ENCODE results near the gene PLEKHG4B. TPM values are rescaled to one million over a fixed set of nuclear protein-coding genes. Genes with fewer than 3 reads are reported as not detected.
A peak's percentile ranks its signal among the peaks of the same experiment; 100 is the strongest.

Gene PLEKHG4B
- total RNA-seq, 4 donors from 2014 or later: 0.18 to 2.5 (median 0.19) TPM; not detected in 1

DNA sequence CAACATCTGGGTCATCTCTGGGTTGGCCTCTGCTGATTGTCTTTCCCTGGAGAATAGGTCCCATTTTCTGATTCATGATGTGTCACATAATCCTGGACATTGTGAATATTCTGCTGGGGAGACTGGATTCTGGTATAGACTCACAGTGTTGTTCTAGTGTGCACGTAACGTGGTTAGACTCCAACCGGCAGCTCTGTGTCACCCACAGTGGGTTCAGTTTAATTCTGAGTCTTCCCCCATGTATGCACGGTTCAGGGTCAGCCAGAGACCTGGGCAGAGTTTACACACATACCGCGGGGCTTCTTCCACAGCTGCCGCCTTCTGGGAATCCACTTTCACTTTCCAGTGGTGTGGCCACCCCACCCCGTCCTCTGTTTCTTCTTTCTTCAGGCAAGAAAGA, 61.3 kb downstream of the PLEKHG4B start:
- peak in 1 of 3 donors; percentile 36 for DNase-seq
- TF ChIP-seq, protein P1, sequence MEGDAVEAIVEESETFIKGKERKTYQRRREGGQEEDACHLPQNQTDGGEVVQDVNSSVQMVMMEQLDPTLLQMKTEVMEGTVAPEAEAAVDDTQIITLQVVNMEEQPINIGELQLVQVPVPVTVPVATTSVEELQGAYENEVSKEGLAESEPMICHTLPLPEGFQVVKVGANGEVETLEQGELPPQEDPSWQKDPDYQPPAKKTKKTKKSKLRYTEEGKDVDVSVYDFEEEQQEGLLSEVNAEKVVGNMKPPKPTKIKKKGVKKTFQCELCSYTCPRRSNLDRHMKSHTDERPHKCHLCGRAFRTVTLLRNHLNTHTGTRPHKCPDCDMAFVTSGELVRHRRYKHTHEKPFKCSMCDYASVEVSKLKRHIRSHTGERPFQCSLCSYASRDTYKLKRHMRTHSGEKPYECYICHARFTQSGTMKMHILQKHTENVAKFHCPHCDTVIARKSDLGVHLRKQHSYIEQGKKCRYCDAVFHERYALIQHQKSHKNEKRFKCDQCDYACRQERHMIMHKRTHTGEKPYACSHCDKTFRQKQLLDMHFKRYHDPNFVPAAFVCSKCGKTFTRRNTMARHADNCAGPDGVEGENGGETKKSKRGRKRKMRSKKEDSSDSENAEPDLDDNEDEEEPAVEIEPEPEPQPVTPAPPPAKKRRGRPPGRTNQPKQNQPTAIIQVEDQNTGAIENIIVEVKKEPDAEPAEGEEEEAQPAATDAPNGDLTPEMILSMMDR (IDR thresholded peaks at IDR 0.05): no peak
- TF ChIP-seq POLR2A (IDR thresholded peaks at IDR 0.05): no peak
- H3K27ac ChIP-seq: no peak overlapping the region

DNA sequence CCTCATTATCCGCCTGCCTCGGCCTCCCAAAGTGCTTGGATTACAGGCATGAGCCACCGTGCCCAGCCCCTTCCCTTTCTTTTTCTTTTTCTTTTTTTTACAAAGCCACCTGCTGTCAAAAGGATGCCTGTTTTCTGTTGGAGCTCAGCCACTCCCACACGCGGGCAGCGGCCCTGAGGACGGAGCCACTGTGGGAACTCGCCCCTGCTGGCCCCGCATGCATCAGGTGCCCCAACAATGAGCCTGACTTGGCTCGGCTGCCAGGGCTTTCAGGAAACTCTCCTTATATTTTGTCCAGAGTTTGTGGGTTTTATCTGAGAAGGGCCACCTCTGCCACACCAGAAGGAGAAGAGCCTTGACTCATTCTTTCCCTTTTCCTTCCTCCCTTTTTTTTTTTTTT, 62.3 kb downstream of the PLEKHG4B start:
- Histone ChIP-seq H3K27me3 (no peaks in the 10 kb centered on the region), H3K4me1 (no peaks in the 10 kb centered on the region), H3K27ac (no peak overlapping the region), H3K9me3 (no peaks in the 10 kb centered on the region), H3K36me3 (no peaks in the 10 kb centered on the region), H3K4me3 (no peak overlapping the region)
- peak in 1 of 3 donors; percentile 25 for DNase-seq
- TF ChIP-seq, protein P1 (IDR thresholded peaks at IDR 0.05): no peak
- TF ChIP-seq POLR2A (IDR thresholded peaks at IDR 0.05): no peak

More for the DNA sequence above, 61.3 kb downstream of the PLEKHG4B start:
- Histone ChIP-seq H3K4me3 (no peak overlapping the region), H3K9me3 (no peaks in the 10 kb centered on the region), H3K27me3 (no peaks in the 10 kb centered on the region), H3K4me1 (no peaks in the 10 kb centered on the region), H3K36me3 (no peaks in the 10 kb centered on the region)

DNA sequence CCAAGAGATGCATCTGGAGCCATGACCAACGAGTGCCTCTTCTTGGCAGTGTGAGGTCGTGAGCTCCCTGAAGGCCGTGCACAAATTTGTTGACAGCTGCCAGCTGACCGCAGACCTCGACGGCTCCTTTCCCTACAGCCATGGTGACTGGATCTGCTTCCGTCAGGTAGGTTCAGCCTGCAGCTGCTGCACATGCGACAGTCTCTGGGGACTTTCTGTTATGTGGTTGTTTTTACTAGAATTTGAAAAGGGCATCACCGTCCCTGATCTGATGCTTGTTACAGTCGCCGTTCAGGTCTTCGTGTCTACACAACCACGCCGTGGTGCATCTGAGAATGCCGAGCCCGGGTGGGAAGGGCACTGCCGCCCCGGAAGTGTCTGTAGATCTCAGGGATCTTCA, 62.9 kb downstream of the PLEKHG4B start:
- H3K36me3 ChIP-seq: no peaks in the 10 kb centered on the region
- no peaks in the 10 kb centered on the region for H3K4me1 ChIP-seq
- H3K9me3 ChIP-seq: no peaks in the 10 kb centered on the region
- no peak overlapping the region for H3K4me3 ChIP-seq
- DNase-seq: peak in 1 of 3 donors; percentile 26
- no peak overlapping the region for H3K27ac ChIP-seq
- TF ChIP-seq POLR2A (IDR thresholded peaks at IDR 0.05): no peak
- TF ChIP-seq, protein P1 (IDR thresholded peaks at IDR 0.05): no peak
- no peaks in the 10 kb centered on the region for H3K27me3 ChIP-seq

DNA sequence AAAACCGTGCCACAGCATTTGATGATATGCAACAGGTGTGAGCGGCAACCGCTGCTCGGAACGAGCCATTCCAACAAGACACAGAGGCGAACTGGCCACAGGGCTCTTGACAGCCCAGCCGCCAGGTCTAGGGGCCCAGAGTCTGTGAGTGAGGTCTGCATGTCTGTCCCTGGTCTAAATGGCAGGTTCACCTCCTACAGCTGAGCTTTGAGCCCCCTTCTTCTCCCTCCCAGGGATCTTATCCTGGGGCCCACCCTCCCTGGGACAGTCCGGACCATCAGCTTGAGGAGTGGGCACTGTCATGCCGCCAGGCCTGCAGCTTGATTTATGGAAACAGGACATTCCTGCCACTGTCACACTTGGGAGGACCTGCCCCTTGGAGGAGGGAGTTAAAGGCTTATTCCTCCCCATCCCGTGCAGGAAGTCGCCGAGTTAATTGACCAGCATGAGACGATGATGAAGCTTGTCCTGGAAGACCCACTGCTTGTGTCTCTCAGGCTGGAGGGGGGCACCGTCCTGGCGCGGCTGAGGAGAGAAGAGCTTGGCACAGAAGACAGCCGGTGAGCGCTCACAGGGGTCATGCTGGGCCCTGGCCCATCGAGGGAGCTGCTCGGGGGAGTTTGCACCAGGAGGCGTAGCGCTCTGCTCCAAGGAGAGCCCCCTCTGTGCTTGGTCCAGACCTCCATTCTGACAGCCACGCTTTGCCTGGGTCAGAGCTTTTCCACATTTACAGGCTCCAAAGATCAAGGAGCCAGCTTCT, 63.9 kb downstream of the PLEKHG4B start:
- no peak overlapping the region for H3K27ac ChIP-seq
- TF ChIP-seq POLR2A (IDR thresholded peaks at IDR 0.05): no peak
- TF ChIP-seq, protein P1 (IDR thresholded peaks at IDR 0.05): no peak
- no peaks in the 10 kb centered on the region for H3K9me3 ChIP-seq
- no peaks in the 10 kb centered on the region for H3K4me1 ChIP-seq
- DNase-seq: peak in 1 of 3 donors; percentile 35
- no peaks in the 10 kb centered on the region for H3K27me3 ChIP-seq
- no peaks in the 10 kb centered on the region for H3K36me3 ChIP-seq
- H3K4me3 ChIP-seq: no peak overlapping the region

DNA sequence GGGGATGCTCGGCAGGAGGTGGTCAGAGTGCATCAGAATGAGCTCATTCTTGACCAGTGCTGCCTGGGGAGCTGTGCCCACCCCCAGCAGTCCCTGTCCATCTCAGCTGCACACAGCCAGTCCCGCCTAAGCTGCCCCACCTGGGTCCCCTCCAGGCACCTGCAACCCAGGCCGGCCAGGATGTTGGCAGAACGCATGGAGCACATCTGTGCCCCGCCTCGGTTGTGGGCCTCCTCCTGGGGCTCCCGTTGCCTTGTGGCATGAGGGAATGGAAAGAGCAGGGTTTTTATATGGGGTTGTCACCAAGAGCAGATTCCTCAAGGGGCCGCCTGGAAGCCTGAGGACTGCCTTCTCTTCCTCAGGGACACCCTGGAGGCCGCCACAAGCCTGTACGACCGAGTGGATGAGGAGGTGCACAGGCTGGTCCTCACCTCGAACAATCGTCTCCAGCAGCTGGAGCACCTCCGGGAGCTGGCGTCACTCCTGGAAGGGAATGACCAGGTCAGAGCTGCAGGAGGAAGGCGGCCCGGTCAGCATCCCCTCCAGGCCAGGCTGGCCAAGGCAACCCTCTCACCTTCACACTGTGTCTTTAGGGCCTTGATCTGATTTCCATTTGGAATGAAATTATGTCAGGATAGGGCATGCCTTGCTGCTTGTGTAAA, 64.6 kb downstream of the PLEKHG4B start:
- Histone ChIP-seq H3K27me3 (no peaks in the 10 kb centered on the region), H3K4me3 (no peak overlapping the region), H3K9me3 (no peaks in the 10 kb centered on the region), H3K36me3 (no peaks in the 10 kb centered on the region), H3K4me1 (no peaks in the 10 kb centered on the region), H3K27ac (no peak overlapping the region)
- DNase-seq: peak in 1 of 3 donors; percentile 27
- no peak for TF ChIP-seq POLR2A (IDR thresholded peaks at IDR 0.05)
- TF ChIP-seq, protein P1 (IDR thresholded peaks at IDR 0.05): no peak
